IMR-90 (cell line): ENCODE measurements around the gene INTS2.

ENCODE experiments used
- CTCF ChIP-seq: conservative IDR thresholded peaks from 2 replicates; pipeline ENCODE4 v1.5.1; 2012; ENCODE audit warnings: mild to moderate bottlenecking, low read depth, low read length, improper control_type of control experiment
- RFX5 ChIP-seq: IDR thresholded peaks from 2 replicates; pipeline ENCODE4 v1.8.0; 2012; ENCODE audit warnings: low read depth, mild to moderate bottlenecking, low read length, moderate library complexity

GRCh38 chr17:61897548-61898180, 30.1 kb downstream of the INTS2 start:
- TF ChIP-seq CTCF (no peak), RFX5 (no peak)
